ENCODE data around the gene HBM. TPM values are rescaled to one million over a fixed set of nuclear protein-coding genes. Genes with fewer than 3 reads are reported as not detected.

Gene HBM
- total RNA-seq, 4 donors from 2014 or later = 3.8 TPM; not detected in 3

DNA sequence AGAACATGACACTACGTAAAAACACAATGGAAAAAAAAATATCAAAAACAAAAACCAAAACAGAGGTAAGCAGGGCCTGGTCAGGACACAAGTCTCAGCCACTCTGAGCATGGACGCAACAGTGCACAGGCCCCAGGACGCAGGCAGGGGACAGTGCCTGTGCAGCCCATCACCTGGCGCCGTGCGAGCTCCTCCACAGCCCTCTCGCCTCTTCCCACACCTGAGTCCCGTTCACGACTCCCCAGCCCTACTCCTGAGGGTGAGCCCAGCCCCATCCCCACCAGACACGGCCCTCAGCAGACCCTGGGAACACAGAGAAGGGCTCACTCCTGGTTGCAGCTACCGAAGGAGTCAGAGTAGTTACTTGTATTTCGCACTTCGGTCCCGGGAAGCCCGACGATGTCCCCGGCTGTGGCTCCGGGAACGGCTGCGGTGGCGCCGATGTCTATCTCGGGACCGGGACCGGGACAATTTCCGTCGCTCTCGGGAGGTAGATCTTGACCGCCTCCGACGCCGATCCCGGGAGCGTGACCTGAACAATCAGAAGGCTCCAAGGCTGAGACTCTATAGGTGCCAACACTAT is 23.9 kb downstream of the HBM start:
- no peaks in the 10 kb centered on the region for H3K4me1 ChIP-seq
- H3K27me3 ChIP-seq = no peaks in the 10 kb centered on the region
- intact Hi-C loops (cut with DNase I) = no loop called here
- TF ChIP-seq POLR2AphosphoS5 (IDR thresholded peaks at IDR 0.05) = no peak
- no peak for TF ChIP-seq CTCF (IDR thresholded peaks at IDR 0.05)
- TF ChIP-seq EP300 (IDR thresholded peaks at IDR 0.05) = no peak
- TF ChIP-seq POLR2A (IDR thresholded peaks at IDR 0.05; ENCODE audit: low read depth) = no peak
- H3K36me3 ChIP-seq = peaks cover 68 to 77% (median 74%) of the 10 kb centered on the region in 4 donors
- WGBS = 89% methylated on average over 25 of the region's 34 CpGs
- no peak for DNase-seq (ENCODE audit: extremely low spot score)
- H3K9me3 ChIP-seq = no peaks in the 10 kb centered on the region
- H3K4me3 ChIP-seq = no peak overlapping the region
- no peak overlapping the region for H3K27ac ChIP-seq (replicated peaks in 1 of 4)

GRCh38 chr16:191831-192230 is 26.1 kb downstream of the HBM start:
- no peak overlapping the region for H3K4me3 ChIP-seq
- no peaks in the 10 kb centered on the region for H3K9me3 ChIP-seq
- WGBS = 94% methylated on average over 4 of the region's 4 CpGs
- TF ChIP-seq POLR2AphosphoS5 (IDR thresholded peaks at IDR 0.05) (no peak), CTCF (IDR thresholded peaks at IDR 0.05) (no peak), EP300 (IDR thresholded peaks at IDR 0.05) (no peak), POLR2A (IDR thresholded peaks at IDR 0.05; ENCODE audit: low read depth) (no peak)
- no peak overlapping the region for H3K27ac ChIP-seq (replicated peaks in 1 of 4)
- H3K27me3 ChIP-seq = no peaks in the 10 kb centered on the region
- peaks cover 89 to 98% (median 96%) of the 10 kb centered on the region in 4 donors for H3K36me3 ChIP-seq
- no peak for DNase-seq (ENCODE audit: extremely low spot score)
- intact Hi-C loops (cut with DNase I) = no loop called here
- H3K4me1 ChIP-seq = no peaks in the 10 kb centered on the region

DNA sequence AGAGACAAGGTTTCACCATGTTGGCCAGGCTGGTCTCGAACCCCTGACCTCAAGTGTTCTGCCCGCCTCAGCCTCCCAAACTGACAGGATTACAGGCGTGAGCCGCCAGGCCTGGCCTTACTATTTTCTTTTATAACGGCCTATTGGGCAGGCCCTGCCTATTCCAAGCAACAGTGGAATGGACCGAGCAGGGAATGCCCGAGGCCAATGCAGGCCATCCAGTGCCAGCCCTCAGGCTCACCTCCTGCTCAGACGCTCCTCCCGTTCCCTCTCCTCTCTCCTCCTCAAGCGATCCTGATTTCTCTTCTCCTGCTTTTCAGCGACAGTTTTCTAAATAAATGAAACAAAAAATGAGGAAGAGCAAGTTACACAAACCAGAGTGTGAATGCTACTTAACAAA is 26.9 kb downstream of the HBM start:
- no peaks in the 10 kb centered on the region for H3K27me3 ChIP-seq
- TF ChIP-seq POLR2AphosphoS5 (IDR thresholded peaks at IDR 0.05) (no peak), EP300 (IDR thresholded peaks at IDR 0.05) (no peak), CTCF (IDR thresholded peaks at IDR 0.05) (no peak), POLR2A (IDR thresholded peaks at IDR 0.05; ENCODE audit: low read depth) (no peak)

GRCh38 chr16:193441-193840 is 27.7 kb downstream of the HBM start:
- TF ChIP-seq EP300 (IDR thresholded peaks at IDR 0.05) (no peak), CTCF (IDR thresholded peaks at IDR 0.05) (no peak), POLR2A (IDR thresholded peaks at IDR 0.05; ENCODE audit: low read depth) (no peak)
- H3K9me3 ChIP-seq = no peaks in the 10 kb centered on the region
- no peaks in the 10 kb centered on the region for H3K4me1 ChIP-seq
- WGBS = 93% methylated on average over 15 of the region's 15 CpGs
- peaks cover 97 to 100% (median 100%) of the 10 kb centered on the region in 4 donors for H3K36me3 ChIP-seq
- no peaks in the 10 kb centered on the region for H3K27me3 ChIP-seq
- H3K27ac ChIP-seq (replicated peaks in 1 of 4) = no peak overlapping the region
- DNase-seq (ENCODE audit: extremely low spot score) = no peak
- no peak overlapping the region for H3K4me3 ChIP-seq
- intact Hi-C loops (cut with DNase I) = no loop called here

More for the DNA sequence above, 26.9 kb downstream of the HBM start:
- Histone ChIP-seq H3K4me1 (no peaks in the 10 kb centered on the region), H3K4me3 (no peak overlapping the region), H3K9me3 (no peaks in the 10 kb centered on the region), H3K36me3 (peaks cover 92 to 100% (median 98%) of the 10 kb centered on the region in 4 donors), H3K27ac (replicated peaks in 1 of 4) (no peak overlapping the region)
- no peak for DNase-seq (ENCODE audit: extremely low spot score)
- 86% methylated on average over 11 of the region's 11 CpGs for whole genome bisulfite sequencing
- intact Hi-C loops (cut with DNase I) = no loop called here

DNA sequence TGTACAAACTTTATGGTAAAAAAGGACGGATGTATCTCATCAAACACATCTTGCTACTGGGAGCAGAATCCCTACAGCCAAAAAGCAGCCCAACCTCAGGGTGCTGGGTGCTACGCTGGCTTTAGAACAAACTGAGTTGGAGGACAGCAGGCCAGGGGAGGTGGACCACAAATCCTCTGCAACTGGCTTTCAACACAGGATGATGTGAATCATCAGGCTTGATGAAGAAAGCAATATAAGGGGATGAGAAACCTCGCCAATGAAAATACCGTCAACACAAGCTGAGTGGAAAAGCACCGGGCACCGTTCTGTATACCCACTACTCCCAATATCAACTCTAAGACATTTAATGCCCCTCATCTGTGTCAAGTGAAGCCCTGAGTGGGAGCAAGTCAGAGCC is 28.7 kb downstream of the HBM start:
- no peaks in the 10 kb centered on the region for H3K27me3 ChIP-seq
- TF ChIP-seq POLR2A (IDR thresholded peaks at IDR 0.05; ENCODE audit: low read depth) (no peak), POLR2AphosphoS5 (IDR thresholded peaks at IDR 0.05) (no peak), CTCF (IDR thresholded peaks at IDR 0.05) (no peak), EP300 (IDR thresholded peaks at IDR 0.05) (no peak)
- H3K4me1 ChIP-seq = no peaks in the 10 kb centered on the region
- H3K9me3 ChIP-seq = no peaks in the 10 kb centered on the region
- H3K4me3 ChIP-seq = no peak overlapping the region
- no peak overlapping the region for H3K27ac ChIP-seq (replicated peaks in 1 of 4)
- WGBS = 95% methylated on average over 6 of the region's 6 CpGs
- H3K36me3 ChIP-seq = peaks cover 97 to 100% (median 100%) of the 10 kb centered on the region in 4 donors
- no peak for DNase-seq (ENCODE audit: extremely low spot score)
- intact Hi-C loops (cut with DNase I) = no loop called here

Measured in esophagus muscularis mucosa (tissue), 4 donors.